TTC549 (cell line): ENCODE measurements around the gene COMMD8.

Source experiments
- FAIRE-seq: peaks from 2 replicates; lab custom pipeline; 2012; peaks lifted over from hg19 to GRCh38; lab: Jason Lieb, UNC

COMMD8 gene

GRCh38 chr4:47471591-47471990 is 8.1 kb upstream of the COMMD8 start:
- no peak for FAIRE-seq

GRCh38 chr4:47471064-47471463 is 7.6 kb upstream of the COMMD8 start:
- no peak for FAIRE-seq

GRCh38 chr4:47469951-47470350 is 6.4 kb upstream of the COMMD8 start:
- FAIRE-seq: no peak

- FAIRE-seq: no peak
These were observed 5.3 kb upstream of the COMMD8 start for GRCh38 chr4:47468706-47469365.

- FAIRE-seq: no peak
These were observed 2.7 kb upstream of the COMMD8 start for GRCh38 chr4:47466056-47466785.

GRCh38 chr4:47465004-47465403 is 1.5 kb upstream of the COMMD8 start:
- FAIRE-seq: no peak

- no peak for FAIRE-seq
These were observed 685 bp downstream of the COMMD8 start for GRCh38 chr4:47462799-47463234.

GRCh38 chr4:47451657-47452056 is 11.8 kb downstream of the COMMD8 start:
- no peak for FAIRE-seq

GRCh38 chr4:47444031-47444430 is 19.5 kb downstream of the COMMD8 start:
- FAIRE-seq: no peak

GRCh38 chr4:47442980-47443379 is 20.5 kb downstream of the COMMD8 start:
- FAIRE-seq: no peak

- no peak for FAIRE-seq
These were observed 28.6 kb downstream of the COMMD8 start for GRCh38 chr4:47434931-47435330.

GRCh38 chr4:47432749-47433148 is 30.8 kb downstream of the COMMD8 start:
- no peak for FAIRE-seq

- no peak for FAIRE-seq
These were observed 35.6 kb downstream of the COMMD8 start for GRCh38 chr4:47427935-47428334.

GRCh38 chr4:47425628-47426027 is 37.9 kb downstream of the COMMD8 start:
- no peak for FAIRE-seq

GRCh38 chr4:47419296-47419695 is 44.2 kb downstream of the COMMD8 start:
- FAIRE-seq: no peak

- no peak for FAIRE-seq
These were observed 45.4 kb downstream of the COMMD8 start for GRCh38 chr4:47418147-47418546.

- no peak for FAIRE-seq
These were observed 47.8 kb downstream of the COMMD8 start for GRCh38 chr4:47415719-47416118.

GRCh38 chr4:47413521-47413920 is 50.0 kb downstream of the COMMD8 start:
- no peak for FAIRE-seq

- FAIRE-seq: no peak
These were observed 53.2 kb downstream of the COMMD8 start for GRCh38 chr4:47410271-47410670.

GRCh38 chr4:47406408-47406807 is 57.1 kb downstream of the COMMD8 start:
- no peak for FAIRE-seq
